SKM-1 (cell line): ENCODE measurements around the gene FSIP1.
A peak's percentile ranks its signal among the peaks of the same experiment; 100 is the strongest.

Source experiments
- DNase-seq: peaks from one replicate; lab custom pipeline; 2025; ENCODE audit not compliant: unreplicated experiment; lab: John Stamatoyannopoulos, UW

Gene FSIP1

GRCh38 chr15:39585871-39586301 is 196.8 kb downstream of the FSIP1 start:
- DNase-seq: no peak

- no peak for DNase-seq
Measured at GRCh38 chr15:39585389-39585841, 197.2 kb downstream of the FSIP1 start.

GRCh38 chr15:39584662-39585388 is 197.8 kb downstream of the FSIP1 start:
- DNase-seq: no peak

- DNase-seq: no peak
Measured at GRCh38 chr15:39584266-39584659, 198.4 kb downstream of the FSIP1 start.

GRCh38 chr15:39583596-39584265 is 198.9 kb downstream of the FSIP1 start:
- no peak for DNase-seq

- no peak for DNase-seq
Measured at GRCh38 chr15:39582977-39583595, 199.6 kb downstream of the FSIP1 start.

GRCh38 chr15:39582286-39582976 is 200.2 kb downstream of the FSIP1 start:
- DNase-seq: no peak

GRCh38 chr15:39581793-39582285 is 200.8 kb downstream of the FSIP1 start:
- DNase-seq: peak; percentile 5

- DNase-seq: no peak
Measured at GRCh38 chr15:39581242-39581792, 201.3 kb downstream of the FSIP1 start.

GRCh38 chr15:39580485-39581241 is 202.0 kb downstream of the FSIP1 start, which contains the start of gene THBS1:
THBS1 (plus strand) TSS chr15:39581079; CDS start chr15:39581858, 779 bp downstream.
- DNase-seq: no peak

- DNase-seq: peak; percentile 67
Measured at GRCh38 chr15:39580117-39580484, 202.5 kb downstream of the FSIP1 start.

GRCh38 chr15:39579487-39580116 is 203.0 kb downstream of the FSIP1 start:
- DNase-seq: no peak

GRCh38 chr15:39578851-39579486 is 203.7 kb downstream of the FSIP1 start:
- no peak for DNase-seq

- DNase-seq: no peak
Measured at GRCh38 chr15:39575180-39575579, 207.5 kb downstream of the FSIP1 start.

- DNase-seq: no peak
Measured at GRCh38 chr15:39574427-39574826, 208.2 kb downstream of the FSIP1 start.

- no peak for DNase-seq
Measured at GRCh38 chr15:39573844-39574243, 208.8 kb downstream of the FSIP1 start.

GRCh38 chr15:39573287-39573686 is 209.4 kb downstream of the FSIP1 start:
- DNase-seq: no peak

GRCh38 chr15:39565851-39566250 is 216.8 kb downstream of the FSIP1 start:
- DNase-seq: no peak

GRCh38 chr15:39564972-39565665 is 217.5 kb downstream of the FSIP1 start:
- DNase-seq: no peak
